SW480 (cell line): ENCODE data around the gene PDE4A.
"Not testable (repeated sequence)": the region's sequence is repeated elsewhere in the genome, so short reads cannot be mapped to it uniquely, and the experiment has no call there.

Experiments used
- DNase-seq: peaks from one replicate; pipeline ENCODE4 v3.0.0-alpha.2; 2016; ENCODE audit warnings: low spot score

The PDE4A gene

GRCh38 chr19:10420444-10421239 is at the start of gene PDE4A:
Gene PDE4A, plus strand, starts transcription at chr19:10420538. Its CDS starts 227 bp downstream, at chr19:10420765.
- DNase-seq = peak; percentile 54

GRCh38 chr19:10372690-10373089 is 47.6 kb upstream of the PDE4A start:
- no peak for DNase-seq

- no peak for DNase-seq
These were observed 45.4 kb upstream of the PDE4A start for GRCh38 chr19:10374931-10375330.

- not testable (repeated sequence) for DNase-seq
These were observed 43.1 kb upstream of the PDE4A start for GRCh38 chr19:10377140-10377640.

- no peak for DNase-seq
These were observed 42.2 kb upstream of the PDE4A start for GRCh38 chr19:10378124-10378523.

GRCh38 chr19:10379880-10380312 is 40.4 kb upstream of the PDE4A start:
- DNase-seq = no peak

GRCh38 chr19:10380313-10381102 is 39.8 kb upstream of the PDE4A start, which contains the start of gene TYK2:
Gene TYK2, minus strand, starts transcription at chr19:10380572. Its CDS starts 2,166 bp downstream, at chr19:10378406.
- DNase-seq = peak; percentile 97

- not testable (repeated sequence) for DNase-seq
These were observed 37.2 kb upstream of the PDE4A start for GRCh38 chr19:10383223-10383499.

- DNase-seq = no peak
These were observed 35.8 kb upstream of the PDE4A start for GRCh38 chr19:10384580-10384979.

- DNase-seq = peak; percentile 77
These were observed 31.4 kb upstream of the PDE4A start for GRCh38 chr19:10388957-10389356.

- DNase-seq = no peak
These were observed 30.5 kb upstream of the PDE4A start for GRCh38 chr19:10389863-10390262.

- DNase-seq = peak; percentile 72
These were observed 29.6 kb upstream of the PDE4A start for GRCh38 chr19:10390652-10391286.

- DNase-seq = no peak
These were observed 28.2 kb upstream of the PDE4A start for GRCh38 chr19:10392120-10392519.

- DNase-seq = no peak
These were observed 27.2 kb upstream of the PDE4A start for GRCh38 chr19:10393137-10393536.

- no peak for DNase-seq
These were observed 25.3 kb upstream of the PDE4A start for GRCh38 chr19:10395003-10395402.

- no peak for DNase-seq
These were observed 24.9 kb upstream of the PDE4A start for GRCh38 chr19:10395436-10395835.

- DNase-seq = no peak
These were observed 24.4 kb upstream of the PDE4A start for GRCh38 chr19:10395917-10396316.

GRCh38 chr19:10398819-10399218 is 21.5 kb upstream of the PDE4A start:
- DNase-seq = no peak

- DNase-seq = not testable (repeated sequence)
These were observed 21.0 kb upstream of the PDE4A start for GRCh38 chr19:10399340-10399739.

GRCh38 chr19:10399878-10400277 is 20.5 kb upstream of the PDE4A start:
- DNase-seq = no peak

GRCh38 chr19:10402441-10403038 is 17.8 kb upstream of the PDE4A start:
- DNase-seq = no peak
